ENCODE data around the gene DNPH1.
A peak's percentile ranks its signal among the peaks of the same experiment; 100 is the strongest.

Gene DNPH1

GRCh38 chr6:43243664-43244321, 14.5 kb upstream of the DNPH1 start:
- H3K9me3 ChIP-seq (ENCODE audit: control insufficient read depth, insufficient read depth, low read length), result no peaks in the 10 kb centered on the region
- no peaks in the 10 kb centered on the region for H3K4me1 ChIP-seq (ENCODE audit: insufficient read depth, low read length)
- H3K9ac ChIP-seq (ENCODE audit: low read depth, low read length), result no peak overlapping the region
- no peaks in the 10 kb centered on the region for H3K36me3 ChIP-seq (ENCODE audit: insufficient read depth, low read length)

- no peaks in the 10 kb centered on the region for H3K9me3 ChIP-seq (ENCODE audit: control insufficient read depth, insufficient read depth, low read length)
- H3K36me3 ChIP-seq (ENCODE audit: insufficient read depth, low read length), result no peaks in the 10 kb centered on the region
- H3K4me1 ChIP-seq (ENCODE audit: insufficient read depth, low read length), result no peaks in the 10 kb centered on the region
- H3K9ac ChIP-seq (ENCODE audit: low read depth, low read length), result no peak within 1 kb of the TSS
Observed at GRCh38 chr6:43242908-43243663, 13.8 kb upstream of the DNPH1 start, which contains the start of gene TTBK1. TSS of gene TTBK1 (plus strand) at chr6:43243481. CDS start at chr6:43246661, 3,180 bp downstream.

GRCh38 chr6:43241446-43241845, 12.2 kb upstream of the DNPH1 start:
- H3K36me3 ChIP-seq (ENCODE audit: insufficient read depth, low read length), result no peaks in the 10 kb centered on the region
- no peak overlapping the region for H3K9ac ChIP-seq (ENCODE audit: low read depth, low read length)
- no peaks in the 10 kb centered on the region for H3K9me3 ChIP-seq (ENCODE audit: control insufficient read depth, insufficient read depth, low read length)
- H3K4me1 ChIP-seq (ENCODE audit: insufficient read depth, low read length), result no peaks in the 10 kb centered on the region

- Histone ChIP-seq H3K9ac (ENCODE audit: low read depth, low read length) (no peak overlapping the region), H3K9me3 (ENCODE audit: control insufficient read depth, insufficient read depth, low read length) (no peaks in the 10 kb centered on the region), H3K36me3 (ENCODE audit: insufficient read depth, low read length) (no peaks in the 10 kb centered on the region), H3K4me1 (ENCODE audit: insufficient read depth, low read length) (no peaks in the 10 kb centered on the region)
Observed at GRCh38 chr6:43240950-43241349, 11.7 kb upstream of the DNPH1 start.

GRCh38 chr6:43239054-43239453, 9.8 kb upstream of the DNPH1 start:
- Histone ChIP-seq H3K9ac (ENCODE audit: low read depth, low read length) (no peak overlapping the region), H3K4me1 (ENCODE audit: insufficient read depth, low read length) (no peaks in the 10 kb centered on the region), H3K9me3 (ENCODE audit: control insufficient read depth, insufficient read depth, low read length) (no peaks in the 10 kb centered on the region), H3K36me3 (ENCODE audit: insufficient read depth, low read length) (no peaks in the 10 kb centered on the region)

- Histone ChIP-seq H3K9ac (ENCODE audit: low read depth, low read length) (no peak overlapping the region), H3K4me1 (ENCODE audit: insufficient read depth, low read length) (no peaks in the 10 kb centered on the region), H3K36me3 (ENCODE audit: insufficient read depth, low read length) (no peaks in the 10 kb centered on the region), H3K9me3 (ENCODE audit: control insufficient read depth, insufficient read depth, low read length) (no peaks in the 10 kb centered on the region)
Observed at GRCh38 chr6:43235841-43236240, 6.6 kb upstream of the DNPH1 start.

- H3K9me3 ChIP-seq (ENCODE audit: control insufficient read depth, insufficient read depth, low read length), result no peaks in the 10 kb centered on the region
- H3K4me1 ChIP-seq (ENCODE audit: insufficient read depth, low read length), result no peaks in the 10 kb centered on the region
- H3K9ac ChIP-seq (ENCODE audit: low read depth, low read length), result no peak overlapping the region
- H3K36me3 ChIP-seq (ENCODE audit: insufficient read depth, low read length), result no peaks in the 10 kb centered on the region; the same call in 1 of the 2 replicates
Observed at GRCh38 chr6:43231735-43232450, 2.6 kb upstream of the DNPH1 start.

- Histone ChIP-seq H3K4me1 (ENCODE audit: insufficient read depth, low read length) (no peaks in the 10 kb centered on the region), H3K9me3 (ENCODE audit: control insufficient read depth, insufficient read depth, low read length) (no peaks in the 10 kb centered on the region), H3K36me3 (ENCODE audit: insufficient read depth, low read length) (no peaks in the 10 kb centered on the region; the same call in 1 of the 2 replicates), H3K9ac (ENCODE audit: low read depth, low read length) (no peak overlapping the region)
Observed at GRCh38 chr6:43231053-43231452, 1.8 kb upstream of the DNPH1 start.

GRCh38 chr6:43229803-43230620, 731 bp upstream of the DNPH1 start:
- no peaks in the 10 kb centered on the region for H3K4me1 ChIP-seq (ENCODE audit: insufficient read depth, low read length)
- H3K36me3 ChIP-seq (ENCODE audit: insufficient read depth, low read length), result no peaks in the 10 kb centered on the region; the same call in 1 of the 2 replicates
- peak overlapping the region; percentile 68; the same call in 1 of the 2 replicates for H3K9ac ChIP-seq (ENCODE audit: low read depth, low read length)
- no peaks in the 10 kb centered on the region for H3K9me3 ChIP-seq (ENCODE audit: control insufficient read depth, insufficient read depth, low read length)

- H3K4me1 ChIP-seq (ENCODE audit: insufficient read depth, low read length), result peaks cover 9% of the 10 kb centered on the region
- no peaks in the 10 kb centered on the region for H3K9me3 ChIP-seq (ENCODE audit: control insufficient read depth, insufficient read depth, low read length)
- H3K36me3 ChIP-seq (ENCODE audit: insufficient read depth, low read length), result peaks cover 3% of the 10 kb centered on the region; the same call in 1 of the 2 replicates
- no peak overlapping the region for H3K9ac ChIP-seq (ENCODE audit: low read depth, low read length)
Observed at GRCh38 chr6:43226192-43226851, 3.0 kb downstream of the DNPH1 start.

GRCh38 chr6:43223175-43223574, 6.1 kb downstream of the DNPH1 start:
- peaks cover 3% of the 10 kb centered on the region; the same call in 1 of the 2 replicates for H3K36me3 ChIP-seq (ENCODE audit: insufficient read depth, low read length)
- no peak overlapping the region for H3K9ac ChIP-seq (ENCODE audit: low read depth, low read length)

GRCh38 chr6:43222418-43223059, 6.7 kb downstream of the DNPH1 start:
- Histone ChIP-seq H3K9ac (ENCODE audit: low read depth, low read length) (no peak overlapping the region), H3K9me3 (ENCODE audit: control insufficient read depth, insufficient read depth, low read length) (no peaks in the 10 kb centered on the region), H3K36me3 (ENCODE audit: insufficient read depth, low read length) (peaks cover 3% of the 10 kb centered on the region; the same call in 1 of the 2 replicates), H3K4me1 (ENCODE audit: insufficient read depth, low read length) (peaks cover 9% of the 10 kb centered on the region)

More at GRCh38 chr6:43223175-43223574, 6.1 kb downstream of the DNPH1 start:
- H3K9me3 ChIP-seq (ENCODE audit: control insufficient read depth, insufficient read depth, low read length), result no peaks in the 10 kb centered on the region
- peaks cover 9% of the 10 kb centered on the region for H3K4me1 ChIP-seq (ENCODE audit: insufficient read depth, low read length)
